Mesenchymal stem cell (in vitro differentiated cells and primary cell): ENCODE results near the gene PSMC3.
"Not testable (repeated sequence)": the region's sequence is repeated elsewhere in the genome, so short reads cannot be mapped to it uniquely, and the experiment has no call there.

Experiments
- DNase-seq: peaks from one replicate; pipeline ENCODE4 v3.0.0-alpha.2; 2013
- H2AFZ ChIP-seq: one replicate; pipeline ENCODE4 v1.6.1; 2013; ENCODE audit warnings: low read depth, mild to moderate bottlenecking, control low read depth, inconsistent platforms, low read length, moderate library complexity
- H2AK5ac ChIP-seq: 2 replicates; pipeline ENCODE4 v1.6.1; 2013; ENCODE audit warnings: low read length, moderate library complexity, mild to moderate bottlenecking, inconsistent platforms; ENCODE audit not compliant: severe bottlenecking
- H2BK120ac ChIP-seq: one replicate; pipeline ENCODE4 v1.6.1; 2013; ENCODE audit warnings: low read depth, mild to moderate bottlenecking, inconsistent platforms, low read length, moderate library complexity
- H2BK12ac ChIP-seq, 2 experiments: one replicate each; pipeline ENCODE4 v1.6.1; 2013; ENCODE audit warnings: inconsistent platforms in 2 of 2, low read length in 2 of 2, mild to moderate bottlenecking in 2 of 2, moderate library complexity in 2 of 2, control low read depth in 1 of 2
- H2BK15ac ChIP-seq: one replicate; pipeline ENCODE4 v1.6.1; 2013; ENCODE audit warnings: mild to moderate bottlenecking, low read depth, inconsistent platforms; ENCODE audit not compliant: poor library complexity, severe bottlenecking
- H2BK5ac ChIP-seq: 2 replicates; pipeline ENCODE4 v1.6.1; 2013; ENCODE audit warnings: low read depth, mild to moderate bottlenecking, low read length, control low read depth, inconsistent platforms; ENCODE audit not compliant: poor library complexity, severe bottlenecking
- H3K14ac ChIP-seq, 2 experiments: one replicate each; pipeline ENCODE4 v1.6.1; 2013; ENCODE audit warnings: inconsistent platforms in 2 of 2, low read length in 2 of 2, control low read depth in 1 of 2, mild to moderate bottlenecking in 1 of 2, moderate library complexity in 1 of 2
- H3K18ac ChIP-seq, 2 experiments: one replicate each; pipeline ENCODE4 v1.6.1; 2013; ENCODE audit warnings: inconsistent platforms in 2 of 2, low read length in 2 of 2, control low read depth in 1 of 2, low read depth in 1 of 2, mild to moderate bottlenecking in 1 of 2
- H3K23ac ChIP-seq, 2 experiments: one replicate each; pipeline ENCODE4 v1.6.1; 2013; ENCODE audit warnings: inconsistent platforms in 2 of 2, low read length in 2 of 2, mild to moderate bottlenecking in 2 of 2, moderate library complexity in 2 of 2, control low read depth in 1 of 2
- H3K27ac ChIP-seq: 2 replicates; pipeline ENCODE4 v1.5.1; 2013; ENCODE audit warnings: mild to moderate bottlenecking, moderate library complexity, low read length, control low read depth, inconsistent platforms; ENCODE audit not compliant: poor library complexity, severe bottlenecking
- H3K27me3 ChIP-seq, 2 experiments: 2 replicates each; pipeline versions ENCODE4 v1.6.1 to v1.7.0; 2013; ENCODE audit warnings: low read length in 2 of 2, mild to moderate bottlenecking in 2 of 2, moderate library complexity in 2 of 2, control low read depth in 1 of 2, inconsistent platforms in 1 of 2; ENCODE audit not compliant: control insufficient read depth in 1 of 2, insufficient read depth in 1 of 2
- H3K36me3 ChIP-seq, 2 experiments: 2 replicates each; pipeline versions ENCODE4 v1.6.1 to v1.7.0; 2013; ENCODE audit warnings: low read length in 2 of 2, control low read depth in 1 of 2, inconsistent platforms in 1 of 2, low read depth in 1 of 2, mild to moderate bottlenecking in 1 of 2; ENCODE audit not compliant: insufficient read depth in 2 of 2, control insufficient read depth in 1 of 2
- H3K4ac ChIP-seq, 2 experiments: one replicate each; pipeline ENCODE4 v1.6.1; 2013; ENCODE audit warnings: inconsistent platforms in 2 of 2, low read length in 2 of 2, mild to moderate bottlenecking in 2 of 2, moderate library complexity in 2 of 2, control low read depth in 1 of 2, low read depth in 1 of 2
- H3K4me1 ChIP-seq: 2 replicates; pipeline ENCODE4 v1.6.1; 2013; ENCODE audit warnings: low read depth, low read length, control low read depth; ENCODE audit not compliant: control insufficient read depth, insufficient read depth
- H3K4me2 ChIP-seq: 2 replicates; pipeline ENCODE4 v1.6.1; 2013; ENCODE audit warnings: low read length, mild to moderate bottlenecking, inconsistent platforms; ENCODE audit not compliant: poor library complexity, severe bottlenecking
- H3K4me3 ChIP-seq, 2 experiments: 2 replicates each; pipeline versions ENCODE4 v1.5.1 to v1.7.0; 2013; ENCODE audit warnings: low read length in 2 of 2, mild to moderate bottlenecking in 2 of 2, control low read depth in 1 of 2, low read depth in 1 of 2; ENCODE audit not compliant: insufficient read depth in 1 of 2
- H3K79me1 ChIP-seq: replicated peaks from 2 replicates; pipeline ENCODE4 v1.6.1; 2013; ENCODE audit warnings: mild to moderate bottlenecking, control low read depth, low read length, inconsistent platforms; ENCODE audit not compliant: poor library complexity, severe bottlenecking
- H3K9ac ChIP-seq: 2 replicates; pipeline ENCODE4 v1.7.0; 2013; ENCODE audit warnings: mild to moderate bottlenecking, low read length, moderate library complexity
- H3K9me3 ChIP-seq: 2 replicates; pipeline ENCODE4 v1.7.0; 2013; ENCODE audit warnings: mild to moderate bottlenecking, low read length; ENCODE audit not compliant: control insufficient read depth
- H4K8ac ChIP-seq: one replicate; pipeline ENCODE4 v1.6.1; 2013; ENCODE audit warnings: inconsistent platforms, mild to moderate bottlenecking, low read length, moderate library complexity
- H4K91ac ChIP-seq: one replicate; pipeline ENCODE4 v1.6.1; 2013; ENCODE audit warnings: mild to moderate bottlenecking, low read length, inconsistent platforms
- WGBS: methylation state at CpG from one replicate; pipeline ENCODE4 v1.1.7; 2013; ENCODE audit warnings: mixed read lengths; 5-methylcytosine and 5-hydroxymethylcytosine counted together

Gene PSMC3

GRCh38 chr11:47464483-47464882, 38.2 kb upstream of the PSMC3 start:
- no peak overlapping the region for H2BK120ac ChIP-seq
- no peaks in the 10 kb centered on the region for H3K27me3 ChIP-seq
- peak overlapping the region; percentile 42 for H3K27ac ChIP-seq
- no peak overlapping the region for H3K18ac ChIP-seq
- H2BK15ac ChIP-seq = no peak overlapping the region
- no peak overlapping the region for H3K4ac ChIP-seq
- H3K36me3 ChIP-seq = peaks cover 34 to 46% of the 10 kb centered on the region in 2 experiments
- no peak overlapping the region for H3K14ac ChIP-seq
- H3K79me1 ChIP-seq = peaks cover 24% of the 10 kb centered on the region
- WGBS = 89% methylated on average over 5 of the region's 5 CpGs
- no peak overlapping the region for H3K4me3 ChIP-seq
- H4K8ac ChIP-seq = no peak overlapping the region
- DNase-seq = peak; percentile 59
- H3K9ac ChIP-seq = no peak overlapping the region
- no peak overlapping the region for H3K23ac ChIP-seq
- H3K4me1 ChIP-seq = peaks cover 27% of the 10 kb centered on the region
- no peaks in the 10 kb centered on the region for H3K9me3 ChIP-seq
- no peak overlapping the region for H4K91ac ChIP-seq
- no peak overlapping the region for H3K4me2 ChIP-seq
- no peak overlapping the region for H2BK12ac ChIP-seq
- no peak overlapping the region for H2BK5ac ChIP-seq
- H2AK5ac ChIP-seq = no peak overlapping the region
- no peak overlapping the region for H2AFZ ChIP-seq

GRCh38 chr11:47461876-47462275, 35.6 kb upstream of the PSMC3 start:
- WGBS = over 99% methylated on average over 7 of the region's 7 CpGs
- Histone ChIP-seq H3K18ac (no peak overlapping the region), H2BK120ac (no peak overlapping the region), H3K79me1 (peaks cover 24% of the 10 kb centered on the region), H3K27me3 (no peaks in the 10 kb centered on the region), H3K4me1 (peaks cover 13% of the 10 kb centered on the region), H4K8ac (no peak overlapping the region), H3K14ac (no peak overlapping the region), H3K4ac (no peak overlapping the region), H2BK15ac (no peak overlapping the region), H3K4me2 (no peak overlapping the region), H3K23ac (no peak overlapping the region), H3K9me3 (no peaks in the 10 kb centered on the region), H4K91ac (no peak overlapping the region), H2BK5ac (no peak overlapping the region), H3K36me3 (peaks cover 28 to 32% of the 10 kb centered on the region in 2 experiments), H3K27ac (no peak overlapping the region), H3K4me3 (no peak overlapping the region), H2AFZ (no peak overlapping the region), H3K9ac (no peak overlapping the region), H2AK5ac (no peak overlapping the region), H2BK12ac (no peak overlapping the region)
- no peak for DNase-seq

- H2BK120ac ChIP-seq = no peak overlapping the region
- H3K4ac ChIP-seq = no peak overlapping the region
- no peak overlapping the region for H3K4me3 ChIP-seq
- peaks cover 10% of the 10 kb centered on the region for H3K4me1 ChIP-seq
- no peak overlapping the region for H3K23ac ChIP-seq
- no peak for DNase-seq
- no peak overlapping the region for H3K4me2 ChIP-seq
- H3K36me3 ChIP-seq = peaks cover 31 to 32% of the 10 kb centered on the region in 2 experiments
- H4K8ac ChIP-seq = no peak overlapping the region
- WGBS = 96% methylated on average over 2 of the region's 2 CpGs
- H2BK5ac ChIP-seq = no peak overlapping the region
- H3K14ac ChIP-seq = no peak overlapping the region
- no peak overlapping the region for H3K27ac ChIP-seq
- H3K18ac ChIP-seq = no peak overlapping the region
- H3K27me3 ChIP-seq = no peaks in the 10 kb centered on the region
- H3K79me1 ChIP-seq = peaks cover 24% of the 10 kb centered on the region
- H3K9me3 ChIP-seq = no peaks in the 10 kb centered on the region
- H3K9ac ChIP-seq = no peak overlapping the region
- no peak overlapping the region for H2AFZ ChIP-seq
- H4K91ac ChIP-seq = no peak overlapping the region
- H2BK12ac ChIP-seq = no peak overlapping the region
- no peak overlapping the region for H2AK5ac ChIP-seq
- no peak overlapping the region for H2BK15ac ChIP-seq
These were observed 34.5 kb upstream of the PSMC3 start for GRCh38 chr11:47460571-47461235.

DNA sequence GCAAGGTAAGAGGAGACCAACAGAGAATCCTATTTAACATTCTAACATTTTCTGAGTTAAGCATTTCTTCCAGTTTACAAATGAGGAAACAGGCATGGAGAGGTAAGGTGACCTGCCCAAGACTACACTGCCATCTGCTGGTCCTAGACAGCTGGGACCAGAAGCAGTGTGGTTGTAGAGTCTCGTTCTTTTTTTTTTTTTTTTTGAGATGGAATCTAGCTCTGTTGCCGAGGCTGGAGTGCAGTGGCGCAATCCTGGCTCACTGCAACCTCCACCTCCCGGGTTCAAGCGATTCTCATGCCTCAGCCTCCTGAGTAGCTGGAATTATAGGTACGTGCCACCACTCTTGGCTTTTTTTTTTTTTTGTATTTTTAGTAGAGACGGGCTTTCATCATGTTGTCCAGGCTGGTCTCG, 28.0 kb upstream of the PSMC3 start:
- H4K91ac ChIP-seq, H3K14ac ChIP-seq, H3K18ac ChIP-seq, H3K4me1 ChIP-seq, H3K4me2 ChIP-seq, H2BK12ac ChIP-seq, H2AFZ ChIP-seq, H4K8ac ChIP-seq, H3K9me3 ChIP-seq, H2BK5ac ChIP-seq, H3K79me1 ChIP-seq, H3K9ac ChIP-seq, H3K4me3 ChIP-seq, H2BK15ac ChIP-seq, H3K27me3 ChIP-seq, H2AK5ac ChIP-seq, H2BK120ac ChIP-seq, H3K23ac ChIP-seq, H3K27ac ChIP-seq, H3K4ac ChIP-seq: not testable (repeated sequence)
- peak; percentile 82 for DNase-seq
- WGBS = 61% methylated on average over 3 of the region's 8 CpGs
- peaks cover 11 to 23% of the 10 kb centered on the region in 2 experiments for H3K36me3 ChIP-seq
